ENCODE data around the gene WWP2. TPM values are rescaled to one million over a fixed set of nuclear protein-coding genes. Genes with fewer than 3 reads are reported as not detected.
A peak's percentile ranks its signal among the peaks of the same experiment; 100 is the strongest.

Gene WWP2
- polyA plus RNA-seq, 3 donors = 29.6 to 54.4 (median 46.0) TPM

DNA sequence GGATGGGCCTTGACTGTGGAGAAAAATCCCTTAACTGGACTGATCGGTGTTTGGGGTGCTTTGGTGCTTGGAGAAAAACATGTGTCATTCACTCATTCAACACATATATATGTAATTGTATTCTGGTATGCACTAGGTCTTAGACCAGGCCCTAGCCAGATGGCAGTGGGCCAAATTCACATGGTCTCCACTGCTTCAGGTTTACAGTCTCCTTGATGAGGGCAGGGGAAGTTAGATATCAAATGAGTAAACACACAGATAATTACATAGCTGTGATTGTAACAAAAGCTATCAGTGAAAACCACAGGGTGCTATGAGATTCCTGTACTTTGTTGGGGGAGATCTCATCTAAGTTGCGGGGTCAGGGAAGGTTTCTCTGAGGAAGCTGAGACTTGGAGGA is 78.8 kb downstream of the WWP2 start:
- H4K20me1 ChIP-seq (ENCODE audit: insufficient read depth, low read length) = peaks cover 41% of the 10 kb centered on the region
- no peak overlapping the region for H3K4me3 ChIP-seq (replicated peaks in 1 of 3; ENCODE audit: low read depth in 2 of 3, low read length in 3 of 3)
- H2AFZ ChIP-seq (ENCODE audit: insufficient read depth, low read depth, low read length, poor library complexity, severe bottlenecking) = no peak overlapping the region
- no peaks in the 10 kb centered on the region for H3K4me1 ChIP-seq (ENCODE audit: control insufficient read depth in 1 of 2, insufficient read depth in 2 of 2, low read length in 2 of 2)
- no peaks in the 10 kb centered on the region for H3K27me3 ChIP-seq (ENCODE audit: control insufficient read depth in 2 of 2, insufficient read depth in 2 of 2, low read length in 2 of 2)
- Mint-ChIP-seq H3K4me1 (no peaks in the 10 kb centered on the region), H3K36me3 (peaks cover 72 to 78% of the 10 kb centered on the region in 2 donors), H3K27me3 (ENCODE audit: low read depth in 3 of 3) (no peaks in the 10 kb centered on the region), H3K9me3 (no peaks in the 10 kb centered on the region), H3K4me3 (no peak overlapping the region), H3K27ac (peak overlapping the region in 1 of 7 donors; percentile 28)
- DNase-seq = no peak
- intact Hi-C loops (cut with micrococcal nuclease) = no loop called here
- H3K9me3 ChIP-seq (replicated peaks in 1 of 2; ENCODE audit: control insufficient read depth in 1 of 2, insufficient read depth in 1 of 2, low read length in 2 of 2) = no peaks in the 10 kb centered on the region
- H3K79me2 ChIP-seq (ENCODE audit: insufficient read depth, low read length) = no peaks in the 10 kb centered on the region
- no peak overlapping the region for H3K9ac ChIP-seq (ENCODE audit: insufficient read depth, low read length, poor library complexity, severe bottlenecking)
- TF ChIP-seq, protein P1, sequence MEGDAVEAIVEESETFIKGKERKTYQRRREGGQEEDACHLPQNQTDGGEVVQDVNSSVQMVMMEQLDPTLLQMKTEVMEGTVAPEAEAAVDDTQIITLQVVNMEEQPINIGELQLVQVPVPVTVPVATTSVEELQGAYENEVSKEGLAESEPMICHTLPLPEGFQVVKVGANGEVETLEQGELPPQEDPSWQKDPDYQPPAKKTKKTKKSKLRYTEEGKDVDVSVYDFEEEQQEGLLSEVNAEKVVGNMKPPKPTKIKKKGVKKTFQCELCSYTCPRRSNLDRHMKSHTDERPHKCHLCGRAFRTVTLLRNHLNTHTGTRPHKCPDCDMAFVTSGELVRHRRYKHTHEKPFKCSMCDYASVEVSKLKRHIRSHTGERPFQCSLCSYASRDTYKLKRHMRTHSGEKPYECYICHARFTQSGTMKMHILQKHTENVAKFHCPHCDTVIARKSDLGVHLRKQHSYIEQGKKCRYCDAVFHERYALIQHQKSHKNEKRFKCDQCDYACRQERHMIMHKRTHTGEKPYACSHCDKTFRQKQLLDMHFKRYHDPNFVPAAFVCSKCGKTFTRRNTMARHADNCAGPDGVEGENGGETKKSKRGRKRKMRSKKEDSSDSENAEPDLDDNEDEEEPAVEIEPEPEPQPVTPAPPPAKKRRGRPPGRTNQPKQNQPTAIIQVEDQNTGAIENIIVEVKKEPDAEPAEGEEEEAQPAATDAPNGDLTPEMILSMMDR (IDR thresholded peaks at IDR 0.05) = no peak
- H3K36me3 ChIP-seq (replicated peaks in 1 of 2; ENCODE audit: control insufficient read depth in 1 of 2, insufficient read depth in 2 of 2, low read length in 2 of 2) = peaks cover 79 to 92% of the 10 kb centered on the region in 2 donors
- H3K4me2 ChIP-seq (replicated peaks; ENCODE audit: extremely low read depth, low read length, poor library complexity, severe bottlenecking) = no peak overlapping the region
- H3K27ac ChIP-seq (ENCODE audit: low read depth in 1 of 2, low read length in 2 of 2) = no peak overlapping the region
- WGBS (ENCODE audit: insufficient coverage) = 100% methylated on average over 1 of the region's 2 CpGs

DNA sequence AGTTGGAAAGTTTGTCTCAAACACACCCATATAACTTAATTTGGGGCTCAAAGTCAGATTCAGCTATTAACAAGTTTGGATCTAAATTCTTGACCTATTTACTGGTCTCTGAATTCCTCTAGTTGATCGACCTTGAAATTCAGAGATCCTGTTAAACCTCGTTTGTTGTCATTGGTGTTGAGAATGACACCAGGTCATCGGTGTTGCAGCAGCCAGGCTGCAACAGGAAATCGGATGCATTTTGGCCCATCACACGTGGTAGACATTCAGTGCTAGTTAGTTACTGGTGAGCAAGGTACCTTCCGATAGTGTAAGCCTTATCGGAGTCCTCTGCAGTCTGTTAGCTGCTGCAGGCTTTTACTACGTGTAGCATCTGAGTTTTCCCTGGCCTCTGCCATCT is 82.3 kb downstream of the WWP2 start:
- Mint-ChIP-seq H3K27ac (no peak overlapping the region), H3K27me3 (ENCODE audit: low read depth in 3 of 3) (no peaks in the 10 kb centered on the region), H3K4me1 (no peaks in the 10 kb centered on the region), H3K9me3 (no peaks in the 10 kb centered on the region), H3K4me3 (no peak overlapping the region), H3K36me3 (peaks cover 75 to 83% of the 10 kb centered on the region in 2 donors)
- DNase-seq = no peak
- 100% methylated on average over 5 of the region's 8 CpGs for WGBS (ENCODE audit: insufficient coverage)
- Histone ChIP-seq H3K4me2 (replicated peaks; ENCODE audit: extremely low read depth, low read length, poor library complexity, severe bottlenecking) (no peak overlapping the region), H3K27ac (ENCODE audit: low read depth in 1 of 2, low read length in 2 of 2) (no peak overlapping the region), H3K27me3 (ENCODE audit: control insufficient read depth in 2 of 2, insufficient read depth in 2 of 2, low read length in 2 of 2) (no peaks in the 10 kb centered on the region), H2AFZ (ENCODE audit: insufficient read depth, low read depth, low read length, poor library complexity, severe bottlenecking) (no peak overlapping the region), H3K79me2 (ENCODE audit: insufficient read depth, low read length) (no peaks in the 10 kb centered on the region), H3K9me3 (replicated peaks in 1 of 2; ENCODE audit: control insufficient read depth in 1 of 2, insufficient read depth in 1 of 2, low read length in 2 of 2) (no peaks in the 10 kb centered on the region), H3K4me3 (replicated peaks in 1 of 3; ENCODE audit: low read depth in 2 of 3, low read length in 3 of 3) (no peak overlapping the region), H4K20me1 (ENCODE audit: insufficient read depth, low read length) (peaks cover 52% of the 10 kb centered on the region), H3K9ac (ENCODE audit: insufficient read depth, low read length, poor library complexity, severe bottlenecking) (no peak overlapping the region), H3K4me1 (ENCODE audit: control insufficient read depth in 1 of 2, insufficient read depth in 2 of 2, low read length in 2 of 2) (no peaks in the 10 kb centered on the region), H3K36me3 (replicated peaks in 1 of 2; ENCODE audit: control insufficient read depth in 1 of 2, insufficient read depth in 2 of 2, low read length in 2 of 2) (peaks cover 76 to 95% of the 10 kb centered on the region in 2 donors)
- TF ChIP-seq, protein P1 (IDR thresholded peaks at IDR 0.05) = no peak
- intact Hi-C loops (cut with micrococcal nuclease) = no loop called here
